Peyer's patch (tissue), 4 donors: ENCODE results near the gene KIRREL3.

ENCODE experiments used
- CTCF ChIP-seq, 6 experiments: fragments of 450-650 bp in 4 of 6; fragments of 200-600 bp in 2 of 6; sonication (generic) in 1 of 6; IDR thresholded peaks; one replicate each; pipeline ENCODE4 v1.5.1; 2017 to 2019; ENCODE audit warnings: antibody characterized with exemption in 6 of 6, mild to moderate bottlenecking in 3 of 6, moderate library complexity in 1 of 6
- POLR2A ChIP-seq, 2 donors: fragments of 450-650 bp; IDR thresholded peaks; one replicate each; pipeline ENCODE4 v1.5.1; 2017; ENCODE audit warnings: antibody characterized with exemption in 2 of 2, mild to moderate bottlenecking in 2 of 2, moderate library complexity in 2 of 2

GRCh38 chr11:126791991-126792390 lies 208.6 kb downstream of the KIRREL3 start:
- TF ChIP-seq CTCF (IDR thresholded peaks at IDR 0.05), result no peak
- TF ChIP-seq POLR2A (IDR thresholded peaks at IDR 0.05), result no peak
